GM19328 (cell line): ENCODE results near the gene C2CD3.
A peak's percentile ranks its signal among the peaks of the same experiment; 100 is the strongest.

Experiments used
- ATAC-seq: cut with Tn5 transposase; IDR thresholded peaks from one replicate; pipeline ENCODE4 v1.9.1; 2021; ENCODE audit warnings: mild to moderate bottlenecking, moderate library complexity; ENCODE audit not compliant: unreplicated experiment

The C2CD3 gene

GRCh38 chr11:74170694-74171629 lies at the start of gene C2CD3, which contains the start of gene PPME1:
C2CD3 (minus strand) TSS chr11:74171002; CDS start chr11:74170792, 210 bp downstream.
PPME1 (plus strand) TSS chr11:74171289; CDS start chr11:74171422, 133 bp downstream.
- peak; percentile 93 for ATAC-seq

- ATAC-seq = no peak
Observed at GRCh38 chr11:74220376-74220775, 49.6 kb upstream of the C2CD3 start.

GRCh38 chr11:74212533-74212932 lies 41.7 kb upstream of the C2CD3 start:
- no peak for ATAC-seq

- ATAC-seq = no peak
Observed at GRCh38 chr11:74208507-74208906, 37.7 kb upstream of the C2CD3 start.

- ATAC-seq = no peak
Observed at GRCh38 chr11:74206746-74207145, 35.9 kb upstream of the C2CD3 start.

GRCh38 chr11:74205181-74205580 lies 34.4 kb upstream of the C2CD3 start:
- no peak for ATAC-seq

GRCh38 chr11:74204701-74205100 lies 33.9 kb upstream of the C2CD3 start:
- no peak for ATAC-seq

GRCh38 chr11:74203966-74204365 lies 33.2 kb upstream of the C2CD3 start:
- ATAC-seq = no peak

GRCh38 chr11:74196781-74197486 lies 26.1 kb upstream of the C2CD3 start:
- no peak for ATAC-seq

GRCh38 chr11:74195828-74196227 lies 25.0 kb upstream of the C2CD3 start:
- ATAC-seq = no peak

- ATAC-seq = no peak
Observed at GRCh38 chr11:74185695-74186094, 14.9 kb upstream of the C2CD3 start.

GRCh38 chr11:74185285-74185684 lies 14.5 kb upstream of the C2CD3 start:
- ATAC-seq = no peak

- ATAC-seq = no peak
Observed at GRCh38 chr11:74182635-74183034, 11.8 kb upstream of the C2CD3 start.

- no peak for ATAC-seq
Observed at GRCh38 chr11:74179234-74180052, 8.6 kb upstream of the C2CD3 start.

GRCh38 chr11:74175920-74176319 lies 5.1 kb upstream of the C2CD3 start:
- ATAC-seq = no peak

- ATAC-seq = no peak
Observed at GRCh38 chr11:74171997-74172396, 1.2 kb upstream of the C2CD3 start.

GRCh38 chr11:74171630-74171968 lies 797 bp upstream of the C2CD3 start:
- ATAC-seq = no peak

- no peak for ATAC-seq
Observed at GRCh38 chr11:74169738-74170458, 904 bp downstream of the C2CD3 start.

- no peak for ATAC-seq
Observed at GRCh38 chr11:74168838-74169237, 2.0 kb downstream of the C2CD3 start.

- ATAC-seq = no peak
Observed at GRCh38 chr11:74162681-74163467, 7.9 kb downstream of the C2CD3 start.
